Endothelial cell (in vitro differentiated cells): ENCODE data around the gene VAX1. TPM values are rescaled to one million over a fixed set of nuclear protein-coding genes. Genes with fewer than 3 reads are reported as not detected.
"Not testable (repeated sequence)": the region's sequence is repeated elsewhere in the genome, so short reads cannot be mapped to it uniquely, and the experiment has no call there.

Experiments used
- DNase-seq: peaks from one replicate; pipeline ENCODE4 v3.0.0; 2021; ENCODE audit warnings: low spot score
- H3K27ac Mint-ChIP-seq: one replicate; pipeline ENCODE4 v1.8.0; 2021; ENCODE audit warnings: mixed read lengths, inconsistent platforms; ENCODE audit not compliant: unreplicated experiment
- H3K27me3 Mint-ChIP-seq: one replicate; pipeline ENCODE4 v1.8.0; 2021; ENCODE audit warnings: mild to moderate bottlenecking, moderate library complexity, mixed read lengths, inconsistent platforms; ENCODE audit not compliant: unreplicated experiment
- H3K36me3 Mint-ChIP-seq: one replicate; pipeline ENCODE4 v1.8.0; 2021; ENCODE audit warnings: mild to moderate bottlenecking, low read depth, mixed read lengths, inconsistent platforms; ENCODE audit not compliant: unreplicated experiment
- H3K4me1 Mint-ChIP-seq: one replicate; pipeline ENCODE4 v1.8.0; 2021; ENCODE audit warnings: mild to moderate bottlenecking, mixed read lengths, inconsistent platforms; ENCODE audit not compliant: unreplicated experiment
- H3K4me3 Mint-ChIP-seq: one replicate; pipeline ENCODE4 v1.8.0; 2021; ENCODE audit warnings: mild to moderate bottlenecking, mixed read lengths, inconsistent platforms; ENCODE audit not compliant: unreplicated experiment
- H3K9me3 Mint-ChIP-seq: one replicate; pipeline ENCODE4 v1.8.0; 2021; ENCODE audit warnings: mixed read lengths, inconsistent platforms; ENCODE audit not compliant: unreplicated experiment
- CTCF ChIP-seq: fragments of 200-600 bp; sonication (generic); IDR thresholded peaks from one replicate; pipeline ENCODE4 v1.5.0; 2021; ENCODE audit warnings: antibody characterized with exemption; ENCODE audit not compliant: unreplicated experiment
- microRNA-seq: library from miRNA; unstranded; fragments of <30 nt; microRNA quantifications from one replicate; pipeline ENCODE4, GENCODE V29; 2020; ENCODE audit not compliant: unreplicated experiment
- total RNA-seq: library from RNA; stranded (reverse); fragmentation: NEBNext Ultra II Directional; extraction: Animal tissue kit (Norgen Biotek cat#: 25700); gene quantifications from one replicate; pipeline ENCODE4 v1.2.1, GENCODE V29; 2021; ENCODE audit not compliant: unreplicated experiment

VAX1 gene
- total RNA-seq, 1 donor from 2014 or later = 26.3 TPM

- no peaks in the 10 kb centered on the region for H3K9me3 Mint-ChIP-seq
- no peak for TF ChIP-seq CTCF
- peaks cover 26% of the 10 kb centered on the region for H3K4me1 Mint-ChIP-seq
- H3K27me3 Mint-ChIP-seq = no peaks in the 10 kb centered on the region
- no peak overlapping the region for H3K4me3 Mint-ChIP-seq
- DNase-seq = no peak
- no peak overlapping the region for H3K27ac Mint-ChIP-seq
- no peaks in the 10 kb centered on the region for H3K36me3 Mint-ChIP-seq
Measured at GRCh38 chr10:117090834-117091233, 47.2 kb downstream of the VAX1 start.

- Mint-ChIP-seq H3K27ac (no peak overlapping the region), H3K27me3 (no peaks in the 10 kb centered on the region), H3K4me3 (no peak overlapping the region), H3K36me3 (peaks cover 7% of the 10 kb centered on the region), H3K4me1 (peaks cover 11% of the 10 kb centered on the region), H3K9me3 (no peaks in the 10 kb centered on the region)
- TF ChIP-seq CTCF = no peak
- no peak for DNase-seq
Measured at GRCh38 chr10:117087521-117087920, 50.5 kb downstream of the VAX1 start.

GRCh38 chr10:117086546-117086945 is 51.5 kb downstream of the VAX1 start:
- Mint-ChIP-seq H3K27ac (no peak overlapping the region), H3K4me3 (no peak overlapping the region), H3K36me3 (peaks cover 7% of the 10 kb centered on the region), H3K9me3 (no peaks in the 10 kb centered on the region), H3K4me1 (peaks cover 11% of the 10 kb centered on the region), H3K27me3 (no peaks in the 10 kb centered on the region)
- DNase-seq = no peak
- no peak for TF ChIP-seq CTCF

- H3K9me3 Mint-ChIP-seq, H3K4me1 Mint-ChIP-seq, H3K36me3 Mint-ChIP-seq, H3K27ac Mint-ChIP-seq, H3K4me3 Mint-ChIP-seq, DNase-seq, H3K27me3 Mint-ChIP-seq: not testable (repeated sequence)
Measured at GRCh38 chr10:117084421-117085246, 53.4 kb downstream of the VAX1 start.

Small RNA genes lying within 50 kb of the gene (microRNA-seq; reads per million reads assigned to microRNA genes)
- gene MIR3663 = 25.6 reads per million, percentile 69 among the genes with 10 or more reads in this experiment

Other genes with a start within 250 kb of the VAX1 start
- gene SHTN1, start 133.1 kb downstream of the VAX1 start, total RNA-seq = 106 TPM
- gene KCNK18, start 59.2 kb upstream of the VAX1 start, total RNA-seq = 0.31 TPM
- 1.3 TPM for gene SLC18A2, start 102.8 kb upstream of the VAX1 start, total RNA-seq
- gene PDZD8, start 237.2 kb upstream of the VAX1 start, total RNA-seq = 25.6 TPM